Stomach (tissue), 9 donors: ENCODE measurements around the gene NEK6. TPM values are rescaled to one million over a fixed set of nuclear protein-coding genes. Genes with fewer than 3 reads are reported as not detected.

Experiments
- DNase-seq, 2 donors: peaks; one replicate each; pipeline versions ENCODE4 v3.0.0 to v3.0.0-alpha.2; 2013 to 2019
- H3K27ac ChIP-seq, 5 donors: fragments of 200-600 bp in 4 of 5; sonication (generic) in 4 of 5; one replicate each; pipeline ENCODE4 v1.5.1; 2013 to 2019; ENCODE audit warnings: mild to moderate bottlenecking in 1 of 5, moderate library complexity in 1 of 5
- H3K27me3 ChIP-seq, 3 donors: fragments of 200-600 bp; sonication (generic); one replicate each; pipeline ENCODE4 v1.5.1; 2017 to 2019; ENCODE audit warnings: mixed run types in 1 of 3
- H3K36me3 ChIP-seq, 4 donors: fragments of 200-600 bp; sonication (generic); 1 replicate in 3 of 4; 2 replicates in 1 of 4; pipeline ENCODE4 v1.5.1; 2016 to 2019
- H3K4me1 ChIP-seq, 4 donors: fragments of 200-600 bp; sonication (generic); one replicate each; pipeline ENCODE4 v1.5.1; 2016 to 2019
- H3K4me3 ChIP-seq, 4 donors: fragments of 200-600 bp; sonication (generic) in 3 of 4; one replicate each; pipeline ENCODE4 v1.5.1; 2016 to 2019; ENCODE audit warnings: mild to moderate bottlenecking in 1 of 4
- H3K9me3 ChIP-seq, 4 donors: fragments of 200-600 bp; sonication (generic); one replicate each; pipeline ENCODE4 v1.5.1; 2016 to 2019
- CTCF ChIP-seq, 7 experiments: fragments of 450-650 bp in 4 of 7; fragments of 200-600 bp in 3 of 7; sonication (generic) in 3 of 7; IDR thresholded peaks; one replicate each; pipeline ENCODE4 v1.5.1; 2016 to 2019; ENCODE audit warnings: antibody characterized with exemption in 7 of 7, control low read depth in 2 of 7, mild to moderate bottlenecking in 1 of 7
- EP300 ChIP-seq: sonication (generic); formaldehyde crosslinking; IDR thresholded peaks from one replicate; pipeline ENCODE4 v1.6.1; 2017; ENCODE audit warnings: antibody characterized with exemption
- POLR2A ChIP-seq, 4 donors: fragments of 450-650 bp; IDR thresholded peaks; one replicate each; pipeline ENCODE4 v1.6.1; 2016; ENCODE audit warnings: antibody characterized with exemption in 4 of 4, control low read depth in 2 of 4, mild to moderate bottlenecking in 1 of 4, moderate library complexity in 1 of 4
- POLR2AphosphoS5 ChIP-seq, 3 donors: sonication (generic); formaldehyde crosslinking; IDR thresholded peaks; one replicate each; pipeline ENCODE4 v1.6.1; 2016; ENCODE audit warnings: antibody characterized with exemption in 3 of 3
- WGBS, 5 donors: extraction: QIAGEN DNeasy Blood & Tissue Kit in 3 of 5; methylation state at CpG; one replicate each; pipeline versions ENCODE4 v1.1.5 to v1.1.7; 2013 to 2018; 5-methylcytosine and 5-hydroxymethylcytosine counted together
- intact Hi-C: fragments of 100-400 bp; cut with DNase I; formaldehyde crosslinking; loops from one replicate; pipeline ENCODE4 v1.15.1; 2023; ENCODE audit warnings: low total_unique reads
- polyA plus RNA-seq, 3 donors: library from polyadenylated mRNA; stranded (reverse); fragments of 200-250 nt; gene quantifications; one replicate each; pipeline ENCODE4 v1.2.3, GENCODE V29; 2013
- total RNA-seq, 5 donors: library from RNA; depleted of rRNA; stranded (reverse); fragments of >200 nt; gene quantifications; one replicate each; pipeline versions ENCODE4 v1.1.0 to v1.2.3, GENCODE V29; 2014 to 2016
- donor health status: healthy with polysubstance abuse.
- donor health status: Bipolar disorder and iron deficiency.
- donor health status: healthy.

Gene NEK6
- total and polyA plus RNA-seq, 8 donors, result 6.0 to 76.8 (median 25.9) TPM

DNA sequence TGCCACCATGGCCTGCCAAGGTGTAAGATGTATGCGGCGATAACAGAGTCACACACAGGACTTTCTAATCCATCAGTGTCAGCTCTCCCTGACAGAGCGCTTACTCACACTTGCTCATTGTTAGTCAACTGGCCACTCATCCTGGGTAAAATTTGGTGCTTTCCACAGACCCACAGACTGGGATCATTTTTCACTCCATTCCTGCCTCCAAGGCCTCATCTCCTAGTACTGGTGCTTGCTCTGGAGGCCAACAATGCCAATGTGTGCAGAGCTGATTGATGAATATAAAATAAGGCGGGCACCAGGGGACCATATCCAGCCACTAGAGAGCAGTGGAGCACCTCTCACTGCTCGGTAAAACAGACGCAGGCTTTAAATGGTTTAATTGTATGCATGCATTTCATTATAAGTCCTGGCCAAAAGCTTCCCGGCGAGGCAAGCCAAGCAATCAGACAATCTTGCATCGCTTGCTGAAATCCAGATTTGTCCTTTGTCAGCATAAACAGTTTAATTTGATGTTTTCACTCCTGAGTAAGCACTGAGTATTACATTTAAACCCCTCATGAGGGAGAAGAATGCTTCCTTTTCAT, 135.2 kb downstream of the NEK6 start:
- TF ChIP-seq CTCF (IDR thresholded peaks at IDR 0.05) (no peak), POLR2AphosphoS5 (IDR thresholded peaks at IDR 0.05) (no peak), EP300 (no peak), POLR2A (IDR thresholded peaks at IDR 0.05) (no peak)
- DNase-seq, result peak in 1 of 2 donors; percentile 67
- 61 to 82% (median 80%) methylated on average over 9 of the region's 9 CpGs for WGBS, 5 donors

GRCh38 chr9:124394167-124394566, 136.4 kb downstream of the NEK6 start:
- Histone ChIP-seq H3K9me3 (no peaks in the 10 kb centered on the region), H3K27ac (no peak overlapping the region), H3K36me3 (peaks cover 8 to 30% (median 25%) of the 10 kb centered on the region in 4 donors), H3K4me3 (no peak overlapping the region), H3K27me3 (no peaks in the 10 kb centered on the region), H3K4me1 (peaks cover 30 to 68% (median 43%) of the 10 kb centered on the region in 4 donors)
- intact Hi-C loops, result no loop called here
- 73 to 92% (median 78%) methylated on average over 2 of the region's 2 CpGs for WGBS, 5 donors
- TF ChIP-seq CTCF (IDR thresholded peaks at IDR 0.05), result no peak
- TF ChIP-seq EP300, result no peak
- TF ChIP-seq POLR2AphosphoS5 (IDR thresholded peaks at IDR 0.05), result no peak
- TF ChIP-seq POLR2A (IDR thresholded peaks at IDR 0.05), result no peak
- no peak for DNase-seq

More for the DNA sequence above, 135.2 kb downstream of the NEK6 start:
- Histone ChIP-seq H3K4me1 (peaks cover 30 to 72% (median 50%) of the 10 kb centered on the region in 4 donors), H3K27ac (peak overlapping the region in 1 of 5 donors; percentile 4), H3K9me3 (no peaks in the 10 kb centered on the region), H3K27me3 (no peaks in the 10 kb centered on the region), H3K4me3 (no peak overlapping the region), H3K36me3 (peaks cover 8 to 30% (median 25%) of the 10 kb centered on the region in 4 donors)
- intact Hi-C loops, result no loop called here

GRCh38 chr9:124394596-124394995, 136.8 kb downstream of the NEK6 start:
- Histone ChIP-seq H3K27ac (no peak overlapping the region), H3K36me3 (peaks cover 8 to 34% (median 26%) of the 10 kb centered on the region in 4 donors), H3K4me3 (no peak overlapping the region), H3K9me3 (no peaks in the 10 kb centered on the region), H3K4me1 (peaks cover 30 to 68% (median 42%) of the 10 kb centered on the region in 4 donors), H3K27me3 (no peaks in the 10 kb centered on the region)
- TF ChIP-seq EP300 (no peak), POLR2A (IDR thresholded peaks at IDR 0.05) (no peak), POLR2AphosphoS5 (IDR thresholded peaks at IDR 0.05) (no peak), CTCF (IDR thresholded peaks at IDR 0.05) (no peak)
- DNase-seq, result no peak
- 78 to 88% (median 82%) methylated on average over 3 of the region's 3 CpGs for WGBS, 5 donors
- intact Hi-C loops, result no loop called here

DNA sequence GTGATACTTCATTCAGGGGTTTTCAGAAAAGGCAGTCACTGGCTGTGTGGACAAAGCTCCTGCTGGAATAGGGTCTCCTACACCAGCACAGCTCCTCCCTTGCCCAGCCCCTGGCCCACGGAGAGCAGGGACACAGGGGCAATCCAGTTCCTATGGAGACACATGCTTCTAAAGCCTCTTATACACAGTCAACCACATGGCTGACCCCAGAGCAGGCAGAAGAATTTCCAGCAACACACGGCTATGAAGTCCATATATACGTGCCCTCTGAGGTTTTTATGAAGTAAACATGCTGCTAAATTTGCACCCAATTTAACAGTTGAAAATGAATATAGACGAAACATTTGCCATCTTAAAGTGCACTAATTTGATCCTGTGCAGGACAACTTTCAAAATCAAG, 138.1 kb downstream of the NEK6 start:
- H3K27me3 ChIP-seq, result no peaks in the 10 kb centered on the region

More for the DNA sequence above, 138.1 kb downstream of the NEK6 start:
- no peaks in the 10 kb centered on the region for H3K9me3 ChIP-seq
- 82 to 91% (median 85%) methylated on average over 4 of the region's 4 CpGs for WGBS, 5 donors
- no peak for TF ChIP-seq POLR2A (IDR thresholded peaks at IDR 0.05)
- no peak for TF ChIP-seq POLR2AphosphoS5 (IDR thresholded peaks at IDR 0.05)
- TF ChIP-seq CTCF (IDR thresholded peaks at IDR 0.05), result no peak
- TF ChIP-seq EP300, result no peak
- intact Hi-C loops, result no loop called here
- H3K36me3 ChIP-seq, result peaks cover 11 to 47% (median 36%) of the 10 kb centered on the region in 4 donors
- no peak for DNase-seq
- peaks cover 18 to 67% (median 39%) of the 10 kb centered on the region in 4 donors for H3K4me1 ChIP-seq
- H3K4me3 ChIP-seq, result no peak overlapping the region
- H3K27ac ChIP-seq, result no peak overlapping the region
